ENCODE measurements around the gene YWHAG. TPM values are rescaled to one million over a fixed set of nuclear protein-coding genes. Genes with fewer than 3 reads are reported as not detected.

YWHAG gene
- total and polyA plus RNA-seq, 9 of the 15 experiments (the other 6 are each of a cell fraction or from before 2014, with no cell fraction given) = 30.4 to 246 (median 94.5) TPM

DNA sequence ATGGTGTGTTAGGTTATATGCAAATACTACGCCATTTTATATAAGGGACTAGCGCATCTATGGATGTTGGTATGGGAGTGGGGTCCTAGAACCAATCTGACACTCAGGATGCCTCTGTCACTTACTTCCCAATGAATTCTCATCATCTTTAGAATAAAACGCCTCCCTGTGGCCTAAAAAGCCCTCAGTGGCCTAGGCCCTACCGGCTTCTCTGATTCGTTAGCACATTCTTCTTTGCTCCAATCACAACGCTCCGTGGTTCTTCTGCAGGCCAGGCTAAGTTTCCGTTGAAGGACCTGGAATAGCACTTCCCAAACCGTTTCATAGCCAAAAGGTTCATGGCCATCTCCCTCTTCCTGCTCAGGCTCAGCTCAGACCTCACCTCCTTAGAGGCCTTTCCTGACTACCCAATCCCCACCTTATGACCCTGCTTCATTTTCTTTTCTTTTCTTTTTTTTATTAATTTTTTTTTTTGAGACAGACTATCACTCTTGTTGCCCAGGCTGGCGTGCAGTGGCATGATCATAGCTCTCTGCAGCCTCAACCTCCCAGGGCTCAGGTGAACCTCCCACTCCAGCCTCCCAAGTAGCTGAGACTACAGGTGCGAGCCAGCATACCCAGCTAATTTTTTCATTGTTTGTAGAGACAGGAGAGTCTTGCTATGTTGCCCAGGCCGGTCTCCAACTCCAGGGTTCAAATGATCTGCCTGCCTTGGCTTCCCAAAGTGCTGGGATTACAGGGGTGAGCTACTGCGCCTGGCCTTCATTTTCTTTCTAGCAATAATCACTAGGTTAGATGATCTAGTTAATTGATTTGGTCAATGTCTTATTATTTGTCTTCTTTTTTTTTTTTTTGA lies 24.5 kb upstream of the YWHAG start (continued):
- TF ChIP-seq ZNF592 (IDR thresholded peaks at IDR 0.05) = peak; percentile 81
- 0 out of 2 replicates have a peak, but pooled peaks have one; percentile 25 for TF ChIP-seq SPI1 (IDR thresholded peaks at IDR 0.05; ENCODE audit: borderline replicate concordance, low read depth, low read length)
- no peak for TF ChIP-seq ZZZ3 (IDR thresholded peaks at IDR 0.05)
- TF ChIP-seq JUN (IDR thresholded peaks at IDR 0.05; ENCODE audit: borderline replicate concordance, low read depth, low read length) = no peak
- TF ChIP-seq JUN (CRISPR knock-in tag; IDR thresholded peaks at IDR 0.05; ENCODE audit: borderline replicate concordance) = 0 out of 2 replicates have a peak, but pooled peaks have one; percentile 40
- no peak for TF ChIP-seq ZNF57 (CRISPR knock-in tag; IDR thresholded peaks at IDR 0.05)
- no peak for TF ChIP-seq BACH1 (tag; IDR thresholded peaks at IDR 0.05)
- TF ChIP-seq HDAC8 (tag; IDR thresholded peaks at IDR 0.05) = no peak
- TF ChIP-seq NFATC3 (IDR thresholded peaks at IDR 0.05) = peak; percentile 49; the same call in 1 of the 2 replicates
- peak; percentile 82; the same call in 1 of the 2 replicates for TF ChIP-seq SMARCA4 (IDR thresholded peaks at IDR 0.05)
- no peak for TF ChIP-seq ZNF23 (CRISPR knock-in tag; IDR thresholded peaks at IDR 0.05)
- peak; percentile 69; the same call in 1 of the 2 replicates for TF ChIP-seq THRB (CRISPR knock-in tag; conservative IDR thresholded peaks at IDR 0.05)
- no peak for TF ChIP-seq PURB (CRISPR knock-in tag; IDR thresholded peaks at IDR 0.05; ENCODE audit: low read depth)
- no peak for TF ChIP-seq POU5F1 (IDR thresholded peaks at IDR 0.05; ENCODE audit: borderline replicate concordance, low read depth, low read length, partially characterized antibody)
- TF ChIP-seq SP1 (CRISPR knock-in tag; IDR thresholded peaks at IDR 0.05) = no peak
